MM.1S (cell line): ENCODE data around the gene CAPRIN1.

Experiments
- CTCF ChIP-seq: fragments of 300-600 bp; sonication (generic); IDR thresholded peaks from 2 replicates; pipeline ENCODE4 v1.5.1; 2016; ENCODE audit warnings: antibody characterized with exemption, low read length, mixed read lengths
- EZH2 ChIP-seq: fragments of 300-600 bp; sonication (generic); optimal IDR thresholded peaks from 2 replicates; pipeline ENCODE3; 2017; ENCODE audit warnings: low read depth, mild to moderate bottlenecking, antibody characterized with exemption, low read length, mixed read lengths
- EZH2phosphoT487 ChIP-seq: fragments of 300-600 bp; sonication (generic); IDR thresholded peaks from 2 replicates; pipeline ENCODE4 v1.6.1; 2018; ENCODE audit warnings: antibody characterized with exemption, low read length

DNA sequence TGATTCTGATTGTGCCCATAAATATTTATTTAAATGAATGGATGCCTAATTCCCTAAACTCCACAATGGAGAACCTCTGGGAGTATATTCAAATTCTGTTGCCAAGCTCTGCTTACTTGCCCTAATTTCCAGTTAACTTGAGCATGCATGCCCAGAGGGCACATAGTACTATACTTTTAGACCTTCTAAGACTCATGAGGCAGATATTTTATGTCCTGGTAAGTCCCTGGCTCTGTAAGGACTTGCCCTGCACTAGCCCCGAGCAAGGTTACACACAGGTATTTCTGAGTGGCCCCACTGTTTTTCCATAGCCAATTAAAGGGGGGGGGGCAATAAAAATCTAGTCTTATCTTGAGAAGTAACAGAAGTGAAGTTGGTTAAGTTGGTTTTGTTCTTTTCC is 21.1 kb upstream of the CAPRIN1 start:
- no peak for TF ChIP-seq CTCF
- TF ChIP-seq EZH2phosphoT487: no peak
- no peak for TF ChIP-seq EZH2
